Measurements from ENCODE around the gene TMTC2. TPM values are rescaled to one million over a fixed set of nuclear protein-coding genes. Genes with fewer than 3 reads are reported as not detected.

TMTC2 gene
- total and polyA plus RNA-seq, 2 donors (not counting 3 experiments of a cell fraction or from before 2014, with no cell fraction given): 4.1 to 7.8 TPM

- POLR2A ChIA-PET: no interaction called here
- TF ChIP-seq GATA2 (IDR thresholded peaks at IDR 0.05; ENCODE audit: insufficient read depth, insufficient read length, low read depth, low read length): no peak
- no peak for TF ChIP-seq POLR2AphosphoS5 (IDR thresholded peaks at IDR 0.05; ENCODE audit: insufficient read depth, low read depth, low read length)
- TF ChIP-seq JUN (IDR thresholded peaks at IDR 0.05; ENCODE audit: borderline replicate concordance, insufficient read depth, insufficient read length, low read depth): no peak
- TF ChIP-seq EZH2 (IDR thresholded peaks at IDR 0.05; ENCODE audit: borderline replicate concordance, low read depth, low read length, severe bottlenecking): no peak
- no peak for TF ChIP-seq MYC (IDR thresholded peaks at IDR 0.05; ENCODE audit: low read depth, low read length)
- H3K9me1 ChIP-seq (replicated peaks; ENCODE audit: control insufficient read depth, extremely low read depth, insufficient read depth, low read length): no peaks in the 10 kb centered on the region
- intact Hi-C loops (cut with micrococcal nuclease): no loop called here
- no peak for DNase-seq (ENCODE audit: low read depth, low spot score)
- no peaks in the 10 kb centered on the region for H3K27me3 ChIP-seq (ENCODE audit: control insufficient read depth in 2 of 2, insufficient read depth in 2 of 2, low read length in 2 of 2)
- no peak overlapping the region for H3K9ac ChIP-seq (replicated peaks; ENCODE audit: extremely low read depth, insufficient read depth, low read length)
- CTCF ChIA-PET: no interaction called here
- H4K20me1 ChIP-seq (replicated peaks; ENCODE audit: control insufficient read depth, extremely low read depth, insufficient read depth, low read length): no peaks in the 10 kb centered on the region
- no peaks in the 10 kb centered on the region for H3K79me2 ChIP-seq (ENCODE audit: control insufficient read depth, insufficient read depth, low read length)
- H3K4me2 ChIP-seq (ENCODE audit: insufficient read depth, low read length): no peak overlapping the region
- dilution Hi-C loops (cut with MboI; ENCODE audit: extremely low pct_ligation_motif_present, low sequenced_read_pairs): no loop called here
- H3K36me3 ChIP-seq (ENCODE audit: control insufficient read depth in 2 of 2, extremely low read depth in 1 of 2, insufficient read depth in 2 of 2, low read length in 2 of 2): no peaks in the 10 kb centered on the region
- no peaks in the 10 kb centered on the region for H3K9me3 ChIP-seq (replicated peaks; ENCODE audit: control insufficient read depth, insufficient read depth, low read length)
- no peak for FAIRE-seq
- no TSS peak for BruUV-seq (replicated peaks)
- H3K4me1 ChIP-seq (ENCODE audit: control insufficient read depth, extremely low read depth, insufficient read depth, low read length): peaks cover 8% of the 10 kb centered on the region
- no peak overlapping the region for H3K4me3 ChIP-seq (replicated peaks in 1 of 3; ENCODE audit: insufficient read depth in 1 of 3, low read depth in 1 of 3, low read length in 3 of 3)
- no peak overlapping the region for H2AFZ ChIP-seq (ENCODE audit: low read depth, low read length)
- no peak overlapping the region for H3K27ac ChIP-seq (ENCODE audit: insufficient read depth, low read depth, low read length)
These were observed 277.2 kb downstream of the TMTC2 start for GRCh38 chr12:82963956-82964355.

DNA sequence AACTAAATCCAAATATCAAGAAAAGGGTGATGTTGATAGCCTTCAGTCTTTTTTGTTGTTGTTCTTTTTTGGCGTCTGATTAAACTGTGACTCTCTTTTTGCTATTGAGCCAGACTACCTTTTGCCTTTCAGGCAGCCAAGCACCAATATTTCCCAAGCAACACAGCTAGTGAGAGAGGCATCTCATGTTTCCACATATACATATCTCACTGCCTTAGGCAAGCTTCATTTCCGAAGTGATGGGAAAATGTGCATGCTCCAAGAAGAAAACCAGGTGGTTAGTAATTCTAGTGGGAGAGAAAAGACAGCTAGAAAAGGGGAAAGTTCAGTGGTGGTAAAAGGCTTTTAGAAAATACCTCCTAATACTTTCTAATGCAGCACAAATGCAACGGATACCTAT is 277.7 kb downstream of the TMTC2 start:
- Histone ChIP-seq H3K9ac (replicated peaks; ENCODE audit: extremely low read depth, insufficient read depth, low read length) (no peak overlapping the region), H3K27me3 (ENCODE audit: control insufficient read depth in 2 of 2, insufficient read depth in 2 of 2, low read length in 2 of 2) (no peaks in the 10 kb centered on the region), H3K9me1 (replicated peaks; ENCODE audit: control insufficient read depth, extremely low read depth, insufficient read depth, low read length) (no peaks in the 10 kb centered on the region), H3K9me3 (replicated peaks; ENCODE audit: control insufficient read depth, insufficient read depth, low read length) (no peaks in the 10 kb centered on the region), H4K20me1 (replicated peaks; ENCODE audit: control insufficient read depth, extremely low read depth, insufficient read depth, low read length) (no peaks in the 10 kb centered on the region), H3K79me2 (ENCODE audit: control insufficient read depth, insufficient read depth, low read length) (no peaks in the 10 kb centered on the region), H3K4me1 (ENCODE audit: control insufficient read depth, extremely low read depth, insufficient read depth, low read length) (peaks cover 8% of the 10 kb centered on the region), H3K27ac (ENCODE audit: insufficient read depth, low read depth, low read length) (no peak overlapping the region), H3K4me3 (replicated peaks in 1 of 3; ENCODE audit: insufficient read depth in 1 of 3, low read depth in 1 of 3, low read length in 3 of 3) (no peak overlapping the region), H2AFZ (ENCODE audit: low read depth, low read length) (no peak overlapping the region), H3K36me3 (ENCODE audit: control insufficient read depth in 2 of 2, extremely low read depth in 1 of 2, insufficient read depth in 2 of 2, low read length in 2 of 2) (no peaks in the 10 kb centered on the region), H3K4me2 (ENCODE audit: insufficient read depth, low read length) (no peak overlapping the region)
- POLR2A ChIA-PET: no interaction called here
- CTCF ChIA-PET: no interaction called here
- intact Hi-C loops (cut with micrococcal nuclease) (no loop called here), dilution Hi-C loops (cut with MboI; ENCODE audit: extremely low pct_ligation_motif_present, low sequenced_read_pairs) (no loop called here)
- no TSS peak for BruUV-seq (replicated peaks)
- no peak for DNase-seq (ENCODE audit: low read depth, low spot score)
- FAIRE-seq: no peak
- TF ChIP-seq JUN (IDR thresholded peaks at IDR 0.05; ENCODE audit: borderline replicate concordance, insufficient read depth, insufficient read length, low read depth) (no peak), EZH2 (IDR thresholded peaks at IDR 0.05; ENCODE audit: borderline replicate concordance, low read depth, low read length, severe bottlenecking) (no peak), FOS (IDR thresholded peaks at IDR 0.05; ENCODE audit: borderline replicate concordance, insufficient read depth, low read length) (no peak), POLR2AphosphoS5 (IDR thresholded peaks at IDR 0.05; ENCODE audit: insufficient read depth, low read depth, low read length) (no peak), GATA2 (IDR thresholded peaks at IDR 0.05; ENCODE audit: insufficient read depth, insufficient read length, low read depth, low read length) (no peak), MAX (IDR thresholded peaks at IDR 0.05; ENCODE audit: insufficient read depth, insufficient read length) (no peak), POLR2A (IDR thresholded peaks at IDR 0.05; ENCODE audit: low read depth, low read length) (no peak), MYC (IDR thresholded peaks at IDR 0.05; ENCODE audit: low read depth, low read length) (no peak)
- TF ChIP-seq, protein P1, sequence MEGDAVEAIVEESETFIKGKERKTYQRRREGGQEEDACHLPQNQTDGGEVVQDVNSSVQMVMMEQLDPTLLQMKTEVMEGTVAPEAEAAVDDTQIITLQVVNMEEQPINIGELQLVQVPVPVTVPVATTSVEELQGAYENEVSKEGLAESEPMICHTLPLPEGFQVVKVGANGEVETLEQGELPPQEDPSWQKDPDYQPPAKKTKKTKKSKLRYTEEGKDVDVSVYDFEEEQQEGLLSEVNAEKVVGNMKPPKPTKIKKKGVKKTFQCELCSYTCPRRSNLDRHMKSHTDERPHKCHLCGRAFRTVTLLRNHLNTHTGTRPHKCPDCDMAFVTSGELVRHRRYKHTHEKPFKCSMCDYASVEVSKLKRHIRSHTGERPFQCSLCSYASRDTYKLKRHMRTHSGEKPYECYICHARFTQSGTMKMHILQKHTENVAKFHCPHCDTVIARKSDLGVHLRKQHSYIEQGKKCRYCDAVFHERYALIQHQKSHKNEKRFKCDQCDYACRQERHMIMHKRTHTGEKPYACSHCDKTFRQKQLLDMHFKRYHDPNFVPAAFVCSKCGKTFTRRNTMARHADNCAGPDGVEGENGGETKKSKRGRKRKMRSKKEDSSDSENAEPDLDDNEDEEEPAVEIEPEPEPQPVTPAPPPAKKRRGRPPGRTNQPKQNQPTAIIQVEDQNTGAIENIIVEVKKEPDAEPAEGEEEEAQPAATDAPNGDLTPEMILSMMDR (IDR thresholded peaks at IDR 0.05; ENCODE audit: extremely low read depth in 1 of 2, insufficient read depth in 1 of 2, low read depth in 1 of 2, low read length in 2 of 2): no peak
